Measurements from ENCODE around the gene FNDC3B. TPM values are rescaled to one million over a fixed set of nuclear protein-coding genes. Genes with fewer than 3 reads are reported as not detected.

FNDC3B gene
- total and polyA plus RNA-seq, 2 donors (not counting 3 experiments of a cell fraction or from before 2014, with no cell fraction given), result 91.6 to 295 TPM

- H4K20me1 ChIP-seq (replicated peaks; ENCODE audit: control insufficient read depth, extremely low read depth, insufficient read depth, low read length), result no peaks in the 10 kb centered on the region
- ChIA-PET POLR2A (no interaction called here), CTCF (interaction anchor here (0.6 to 1.7 kb wide), 2 partner anchors 10 to 155 kb away, joined by 3 to 7 read pairs; no protein-coding TSS in a partner anchor)
- peaks cover 47% of the 10 kb centered on the region for H3K79me2 ChIP-seq (ENCODE audit: control insufficient read depth, insufficient read depth, low read length)
- DNase-seq (ENCODE audit: low read depth, low spot score), result no peak
- H3K27me3 ChIP-seq (ENCODE audit: control insufficient read depth in 2 of 2, insufficient read depth in 2 of 2, low read length in 2 of 2), result no peaks in the 10 kb centered on the region
- peaks cover 9% of the 10 kb centered on the region for H3K4me1 ChIP-seq (ENCODE audit: control insufficient read depth, extremely low read depth, insufficient read depth, low read length)
- H3K4me3 ChIP-seq (replicated peaks in 1 of 3; ENCODE audit: insufficient read depth in 1 of 3, low read depth in 1 of 3, low read length in 3 of 3), result no peak overlapping the region
- no peak overlapping the region for H3K9ac ChIP-seq (replicated peaks; ENCODE audit: extremely low read depth, insufficient read depth, low read length)
- intact Hi-C loops (cut with micrococcal nuclease) (no loop called here), dilution Hi-C loops (cut with MboI; ENCODE audit: extremely low pct_ligation_motif_present, low sequenced_read_pairs) (no loop called here)
- H3K27ac ChIP-seq (ENCODE audit: insufficient read depth, low read depth, low read length), result no peak overlapping the region
- no peak overlapping the region for H3K4me2 ChIP-seq (ENCODE audit: insufficient read depth, low read length)
- TF ChIP-seq GATA2 (IDR thresholded peaks at IDR 0.05; ENCODE audit: insufficient read depth, insufficient read length, low read depth, low read length) (no peak), FOS (IDR thresholded peaks at IDR 0.05; ENCODE audit: borderline replicate concordance, insufficient read depth, low read length) (no peak), MYC (IDR thresholded peaks at IDR 0.05; ENCODE audit: low read depth, low read length) (no peak), POLR2AphosphoS5 (IDR thresholded peaks at IDR 0.05; ENCODE audit: insufficient read depth, low read depth, low read length) (no peak), POLR2A (IDR thresholded peaks at IDR 0.05; ENCODE audit: low read depth, low read length) (no peak), EZH2 (IDR thresholded peaks at IDR 0.05; ENCODE audit: borderline replicate concordance, low read depth, low read length, severe bottlenecking) (no peak), JUN (IDR thresholded peaks at IDR 0.05; ENCODE audit: borderline replicate concordance, insufficient read depth, insufficient read length, low read depth) (no peak)
- TF ChIP-seq, protein P1, sequence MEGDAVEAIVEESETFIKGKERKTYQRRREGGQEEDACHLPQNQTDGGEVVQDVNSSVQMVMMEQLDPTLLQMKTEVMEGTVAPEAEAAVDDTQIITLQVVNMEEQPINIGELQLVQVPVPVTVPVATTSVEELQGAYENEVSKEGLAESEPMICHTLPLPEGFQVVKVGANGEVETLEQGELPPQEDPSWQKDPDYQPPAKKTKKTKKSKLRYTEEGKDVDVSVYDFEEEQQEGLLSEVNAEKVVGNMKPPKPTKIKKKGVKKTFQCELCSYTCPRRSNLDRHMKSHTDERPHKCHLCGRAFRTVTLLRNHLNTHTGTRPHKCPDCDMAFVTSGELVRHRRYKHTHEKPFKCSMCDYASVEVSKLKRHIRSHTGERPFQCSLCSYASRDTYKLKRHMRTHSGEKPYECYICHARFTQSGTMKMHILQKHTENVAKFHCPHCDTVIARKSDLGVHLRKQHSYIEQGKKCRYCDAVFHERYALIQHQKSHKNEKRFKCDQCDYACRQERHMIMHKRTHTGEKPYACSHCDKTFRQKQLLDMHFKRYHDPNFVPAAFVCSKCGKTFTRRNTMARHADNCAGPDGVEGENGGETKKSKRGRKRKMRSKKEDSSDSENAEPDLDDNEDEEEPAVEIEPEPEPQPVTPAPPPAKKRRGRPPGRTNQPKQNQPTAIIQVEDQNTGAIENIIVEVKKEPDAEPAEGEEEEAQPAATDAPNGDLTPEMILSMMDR (IDR thresholded peaks at IDR 0.05; ENCODE audit: extremely low read depth in 1 of 2, insufficient read depth in 1 of 2, low read depth in 1 of 2, low read length in 2 of 2), result no peak
- TF ChIP-seq, protein P2, sequence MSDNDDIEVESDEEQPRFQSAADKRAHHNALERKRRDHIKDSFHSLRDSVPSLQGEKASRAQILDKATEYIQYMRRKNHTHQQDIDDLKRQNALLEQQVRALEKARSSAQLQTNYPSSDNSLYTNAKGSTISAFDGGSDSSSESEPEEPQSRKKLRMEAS (IDR thresholded peaks at IDR 0.05; ENCODE audit: insufficient read depth, insufficient read length), result no peak
- H2AFZ ChIP-seq (ENCODE audit: low read depth, low read length), result no peak overlapping the region
- H3K36me3 ChIP-seq (ENCODE audit: control insufficient read depth in 2 of 2, extremely low read depth in 1 of 2, insufficient read depth in 2 of 2, low read length in 2 of 2), result peaks cover 18 to 26% of the 10 kb centered on the region in 2 experiments
- no TSS peak for BruUV-seq (replicated peaks)
- FAIRE-seq, result no peak
- no peaks in the 10 kb centered on the region for H3K9me3 ChIP-seq (replicated peaks; ENCODE audit: control insufficient read depth, insufficient read depth, low read length)
- H3K9me1 ChIP-seq (replicated peaks; ENCODE audit: control insufficient read depth, extremely low read depth, insufficient read depth, low read length), result no peaks in the 10 kb centered on the region
Measured at GRCh38 chr3:172259726-172260248, 220.4 kb downstream of the FNDC3B start.
